ENCODE results near the gene CAMK1D. TPM values are rescaled to one million over a fixed set of nuclear protein-coding genes. Genes with fewer than 3 reads are reported as not detected.

The CAMK1D gene
- total and polyA plus RNA-seq, 2 of the 4 experiments (the other 2 are of a cell fraction), result 5.0 to 5.3 TPM

GRCh38 chr10:12455318-12455717 is 106.0 kb downstream of the CAMK1D start:
- no peak overlapping the region for H2AFZ ChIP-seq (replicated peaks; ENCODE audit: low read length, poor library complexity)
- H3K14ac ChIP-seq (replicated peaks; ENCODE audit: low read depth, low read length), result no peak overlapping the region
- H3K23ac ChIP-seq (ENCODE audit: low read depth, low read length), result no peak overlapping the region
- H3K4me1 ChIP-seq (ENCODE audit: control insufficient read depth, insufficient read depth, low read length), result no peaks in the 10 kb centered on the region
- DNase-seq (no peak), ATAC-seq (ENCODE audit: low read depth) (no peak)
- H3K4ac ChIP-seq (ENCODE audit: low read depth, low read length), result no peak overlapping the region
- H3K56ac ChIP-seq (ENCODE audit: extremely low read depth, insufficient read depth, low read length), result no peak overlapping the region
- WGBS, 2 experiments (ENCODE audit: extremely low coverage in 2 of 2, insufficient read length in 1 of 2), result no CpG with 5 or more reads among the region's 5 CpGs
- H4K91ac ChIP-seq (ENCODE audit: insufficient read depth, low read depth, low read length), result no peak overlapping the region
- H3K4me2 ChIP-seq (ENCODE audit: low read depth, low read length), result no peak overlapping the region
- no peak overlapping the region for H4K8ac ChIP-seq (ENCODE audit: low read depth in 2 of 2, low read length in 2 of 2)
- H3K9me1 ChIP-seq (ENCODE audit: insufficient read depth, low read length), result 0 out of 2 replicates have a peak, but pooled peaks cover 3% of the 10 kb centered on the region
- no peak overlapping the region for H2BK120ac ChIP-seq (ENCODE audit: low read depth, low read length)
- H2AK9ac ChIP-seq (replicated peaks; ENCODE audit: low read depth, low read length, poor library complexity), result no peak overlapping the region
- ChIA-PET POLR2A (ENCODE audit: unreplicated experiment) (no interaction called here), CTCF (no interaction called here)
- no peak overlapping the region for H2BK5ac ChIP-seq (ENCODE audit: low read depth, low read length, poor library complexity, severe bottlenecking)
- no peaks in the 10 kb centered on the region for H3K36me3 ChIP-seq (ENCODE audit: control insufficient read depth, insufficient read depth, low read length)
- H3K4me3 ChIP-seq (ENCODE audit: insufficient read depth, low read depth, low read length), result no peak overlapping the region
- H4K5ac ChIP-seq (ENCODE audit: low read depth, low read length), result no peak overlapping the region
- dilution Hi-C loops (cut with HindIII; ENCODE audit: low sequenced_read_pairs, unreplicated experiment) (no loop called here), in situ Hi-C loops (cut with MboI; ENCODE audit: low sequenced_read_pairs) (no loop called here), intact Hi-C loops (cut with micrococcal nuclease) (no loop called here)
- H3K9ac ChIP-seq (ENCODE audit: low read depth, low read length), result no peak overlapping the region
- H3K27ac ChIP-seq (ENCODE audit: insufficient read depth, low read length), result no peak overlapping the region
- no peaks in the 10 kb centered on the region for H3K9me3 ChIP-seq (ENCODE audit: control insufficient read depth, insufficient read depth, low read length)
- no peak overlapping the region for H3K18ac ChIP-seq (ENCODE audit: low read depth, low read length)
- BruUV-seq (replicated peaks), result no TSS peak
- H2BK20ac ChIP-seq (ENCODE audit: low read depth, low read length), result no peak overlapping the region
- TF ChIP-seq MAZ (IDR thresholded peaks at IDR 0.05; ENCODE audit: borderline replicate concordance, low read depth, low read length) (no peak), CHD1 (IDR thresholded peaks at IDR 0.05; ENCODE audit: low read depth, low read length) (no peak), CEBPB (IDR thresholded peaks at IDR 0.05; ENCODE audit: low read depth, low read length) (no peak), BHLHE40 (IDR thresholded peaks at IDR 0.05; ENCODE audit: low read depth, low read length) (no peak), POLR2A (IDR thresholded peaks at IDR 0.05; ENCODE audit: low read depth, low read length) (no peak), NFE2L2 (IDR thresholded peaks at IDR 0.05; ENCODE audit: low read depth, low read length) (no peak), MXI1 (IDR thresholded peaks at IDR 0.05; ENCODE audit: borderline replicate concordance, low read depth, low read length) (no peak), RAD21 (IDR thresholded peaks at IDR 0.05; ENCODE audit: low read length) (no peak), USF2 (IDR thresholded peaks at IDR 0.05; ENCODE audit: low read depth, low read length) (no peak), RFX5 (IDR thresholded peaks at IDR 0.05; ENCODE audit: low read depth, low read length) (no peak), SMC3 (IDR thresholded peaks at IDR 0.05; ENCODE audit: low read depth, low read length) (no peak), FOS (IDR thresholded peaks at IDR 0.05; ENCODE audit: low read depth, low read length) (no peak), ELK1 (IDR thresholded peaks at IDR 0.05; ENCODE audit: borderline replicate concordance, low read depth, low read length) (no peak), MAFK (IDR thresholded peaks at IDR 0.05; ENCODE audit: low read depth, low read length) (no peak)
- TF ChIP-seq, protein P1, sequence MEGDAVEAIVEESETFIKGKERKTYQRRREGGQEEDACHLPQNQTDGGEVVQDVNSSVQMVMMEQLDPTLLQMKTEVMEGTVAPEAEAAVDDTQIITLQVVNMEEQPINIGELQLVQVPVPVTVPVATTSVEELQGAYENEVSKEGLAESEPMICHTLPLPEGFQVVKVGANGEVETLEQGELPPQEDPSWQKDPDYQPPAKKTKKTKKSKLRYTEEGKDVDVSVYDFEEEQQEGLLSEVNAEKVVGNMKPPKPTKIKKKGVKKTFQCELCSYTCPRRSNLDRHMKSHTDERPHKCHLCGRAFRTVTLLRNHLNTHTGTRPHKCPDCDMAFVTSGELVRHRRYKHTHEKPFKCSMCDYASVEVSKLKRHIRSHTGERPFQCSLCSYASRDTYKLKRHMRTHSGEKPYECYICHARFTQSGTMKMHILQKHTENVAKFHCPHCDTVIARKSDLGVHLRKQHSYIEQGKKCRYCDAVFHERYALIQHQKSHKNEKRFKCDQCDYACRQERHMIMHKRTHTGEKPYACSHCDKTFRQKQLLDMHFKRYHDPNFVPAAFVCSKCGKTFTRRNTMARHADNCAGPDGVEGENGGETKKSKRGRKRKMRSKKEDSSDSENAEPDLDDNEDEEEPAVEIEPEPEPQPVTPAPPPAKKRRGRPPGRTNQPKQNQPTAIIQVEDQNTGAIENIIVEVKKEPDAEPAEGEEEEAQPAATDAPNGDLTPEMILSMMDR (conservative IDR thresholded peaks at IDR 0.05; ENCODE audit: low read depth, low read length), result no peak
- no peak overlapping the region for H2BK15ac ChIP-seq (ENCODE audit: low read depth, low read length)
- H3K27me3 ChIP-seq (ENCODE audit: control insufficient read depth, insufficient read depth, low read length), result no peaks in the 10 kb centered on the region; the same call in 1 of the 2 replicates
- H4K20me1 ChIP-seq (ENCODE audit: insufficient read depth, low read length), result no peaks in the 10 kb centered on the region
- no peaks in the 10 kb centered on the region for H3K79me1 ChIP-seq (ENCODE audit: low read depth in 1 of 2, low read length in 2 of 2)
- H2AK5ac ChIP-seq (ENCODE audit: low read depth, low read length), result no peak overlapping the region

Measured in IMR-90 (cell line).